H9 (cell line): ENCODE measurements around the gene GUK1. TPM values are rescaled to one million over a fixed set of nuclear protein-coding genes. Genes with fewer than 3 reads are reported as not detected.

Source experiments
- DNase-seq: peaks from one replicate; pipeline ENCODE4 v3.0.0-alpha.2; 2017
- H2AFZ ChIP-seq: one replicate; pipeline ENCODE4 v1.6.1; 2013; ENCODE audit warnings: mild to moderate bottlenecking, low read length, control low read depth, moderate library complexity
- H2AK5ac ChIP-seq: 2 replicates; pipeline ENCODE4 v1.6.1; 2013; ENCODE audit warnings: low read length, control low read depth, mixed read lengths; ENCODE audit not compliant: insufficient read length
- H2BK120ac ChIP-seq: one replicate; pipeline ENCODE4 v1.6.1; 2013; ENCODE audit warnings: low read depth, mild to moderate bottlenecking, low read length, control low read depth, inconsistent platforms; ENCODE audit not compliant: poor library complexity, severe bottlenecking
- H2BK12ac ChIP-seq: 2 replicates; pipeline ENCODE4 v1.6.1; 2013; ENCODE audit warnings: low read length, control low read depth, mixed read lengths, low read depth; ENCODE audit not compliant: insufficient read length
- H2BK15ac ChIP-seq: 2 replicates; pipeline ENCODE4 v1.6.1; 2013; ENCODE audit warnings: low read depth, low read length, control low read depth
- H2BK20ac ChIP-seq: one replicate; pipeline ENCODE4 v1.6.1; 2013; ENCODE audit warnings: low read depth, mild to moderate bottlenecking, low read length, control low read depth, inconsistent platforms; ENCODE audit not compliant: poor library complexity, severe bottlenecking
- H2BK5ac ChIP-seq: 2 replicates; pipeline ENCODE4 v1.6.1; 2013; ENCODE audit warnings: low read length, control low read depth, mixed read lengths; ENCODE audit not compliant: insufficient read length
- H3K14ac ChIP-seq: 2 replicates; pipeline ENCODE4 v1.6.1; 2013; ENCODE audit warnings: low read length, control low read depth; ENCODE audit not compliant: insufficient read depth
- H3K18ac ChIP-seq: 2 replicates; pipeline ENCODE4 v1.6.1; 2013; ENCODE audit warnings: low read depth, mild to moderate bottlenecking, mixed read lengths, low read length, control low read depth; ENCODE audit not compliant: insufficient read length
- H3K23ac ChIP-seq: 2 replicates; pipeline ENCODE4 v1.6.1; 2013; ENCODE audit warnings: low read length, control low read depth, mixed read lengths, low read depth; ENCODE audit not compliant: insufficient read length
- H3K23me2 ChIP-seq: 2 replicates; pipeline ENCODE4 v1.6.1; 2013; ENCODE audit warnings: low read depth, mild to moderate bottlenecking, mixed read lengths, low read length, control low read depth; ENCODE audit not compliant: insufficient read length, poor library complexity, severe bottlenecking
- H3K27ac ChIP-seq: 2 replicates; pipeline ENCODE4 v1.5.1; 2013; ENCODE audit warnings: low read length, control low read depth, mixed read lengths, low read depth; ENCODE audit not compliant: insufficient read length
- H3K27me3 ChIP-seq: 2 replicates; pipeline ENCODE4 v1.6.1; 2013; ENCODE audit warnings: low read length, control low read depth, inconsistent platforms; ENCODE audit not compliant: insufficient read depth
- H3K4ac ChIP-seq: 2 replicates; pipeline ENCODE4 v1.6.1; 2013; ENCODE audit warnings: low read depth, mild to moderate bottlenecking, control low read depth, inconsistent platforms, low read length, moderate library complexity
- H3K4me1 ChIP-seq: 2 replicates; pipeline ENCODE4 v1.6.1; 2013; ENCODE audit warnings: low read length, control low read depth, inconsistent platforms; ENCODE audit not compliant: insufficient read depth
- H3K4me2 ChIP-seq: 2 replicates; pipeline ENCODE4 v1.6.1; 2013; ENCODE audit warnings: low read length, control low read depth, mixed read lengths; ENCODE audit not compliant: insufficient read length, insufficient read depth
- H3K56ac ChIP-seq: 2 replicates; pipeline ENCODE4 v1.6.1; 2013; ENCODE audit warnings: low read depth, mild to moderate bottlenecking, mixed read lengths, low read length, control low read depth; ENCODE audit not compliant: insufficient read length
- H3K79me1 ChIP-seq: 2 replicates; pipeline ENCODE4 v1.6.1; 2013; ENCODE audit warnings: low read depth, mild to moderate bottlenecking, moderate library complexity, low read length, control low read depth, inconsistent platforms; ENCODE audit not compliant: insufficient read depth, poor library complexity, severe bottlenecking
- H3K79me2 ChIP-seq: 2 replicates; pipeline ENCODE4 v1.6.1; 2013; ENCODE audit warnings: low read length, control low read depth, inconsistent platforms; ENCODE audit not compliant: insufficient read depth
- H3K9ac ChIP-seq: 2 replicates; pipeline ENCODE4 v1.6.1; 2013; ENCODE audit warnings: low read length, control low read depth, mixed read lengths; ENCODE audit not compliant: insufficient read length; ENCODE audit errors: extremely low read depth
- H3K9me3 ChIP-seq: one replicate; pipeline ENCODE4 v1.6.1; 2013; ENCODE audit warnings: low read depth, low read length, inconsistent platforms; ENCODE audit not compliant: control insufficient read depth
- H3T11ph ChIP-seq: one replicate; pipeline ENCODE4 v1.6.1; 2013; ENCODE audit warnings: mild to moderate bottlenecking, low read length, control low read depth, inconsistent platforms
- H4K20me1 ChIP-seq: one replicate; pipeline ENCODE4 v1.6.1; 2013; ENCODE audit not compliant: control insufficient read depth, insufficient read length, insufficient read depth
- H4K5ac ChIP-seq: 2 replicates; pipeline ENCODE4 v1.6.1; 2013; ENCODE audit warnings: low read depth, mild to moderate bottlenecking, mixed read lengths, low read length, control low read depth; ENCODE audit not compliant: insufficient read length
- H4K8ac ChIP-seq: replicated peaks from 2 replicates; pipeline ENCODE4 v1.6.1; 2013; ENCODE audit warnings: low read length, control low read depth, mixed read lengths, low read depth; ENCODE audit not compliant: insufficient read length
- H4K91ac ChIP-seq: 2 replicates; pipeline ENCODE4 v1.6.1; 2013; ENCODE audit warnings: low read depth, mild to moderate bottlenecking, moderate library complexity, mixed read lengths, low read length, control low read depth; ENCODE audit not compliant: insufficient read length
- H3K27ac Mint-ChIP-seq, 3 experiments: 2 replicates in 2 of 3; 3 replicates in 1 of 3; pipeline ENCODE4 v1.8.0; 2020 to 2021; ENCODE audit warnings: mixed read lengths in 3 of 3, mild to moderate bottlenecking in 1 of 3, moderate library complexity in 1 of 3
- H3K27me3 Mint-ChIP-seq: 2 replicates; pipeline ENCODE4 v1.8.0; 2021; ENCODE audit warnings: low read depth, mild to moderate bottlenecking, moderate library complexity, mixed read lengths
- H3K36me3 Mint-ChIP-seq, 3 experiments: 2 replicates in 2 of 3; 3 replicates in 1 of 3; pipeline ENCODE4 v1.8.0; 2020 to 2021; ENCODE audit warnings: low read depth in 3 of 3, mixed read lengths in 3 of 3; ENCODE audit not compliant: insufficient read depth in 1 of 3
- H3K4me1 Mint-ChIP-seq, 2 experiments: 2 replicates each; pipeline ENCODE4 v1.8.0; 2020; ENCODE audit warnings: mixed read lengths in 2 of 2
- H3K4me3 Mint-ChIP-seq, 2 experiments: 2 replicates in 1 of 2; 3 replicates in 1 of 2; pipeline ENCODE4 v1.8.0; 2020 to 2021; ENCODE audit warnings: mild to moderate bottlenecking in 2 of 2, mixed read lengths in 2 of 2, moderate library complexity in 1 of 2
- H3K9me3 Mint-ChIP-seq, 2 experiments: 2 replicates in 1 of 2; 3 replicates in 1 of 2; pipeline ENCODE4 v1.8.0; 2020; ENCODE audit warnings: mild to moderate bottlenecking in 2 of 2, mixed read lengths in 2 of 2, moderate library complexity in 1 of 2
- WGBS: extraction: QIAGEN DNeasy Blood & Tissue Kit; methylation state at CpG from one replicate; pipeline ENCODE4 v1.1.7; 2013; ENCODE audit warnings: missing lambda C conversion rate, low lambda C conversion rate, mixed read lengths; ENCODE audit not compliant: insufficient read length; ENCODE audit errors: extremely low coverage; 5-methylcytosine and 5-hydroxymethylcytosine counted together
- total RNA-seq: library from RNA; stranded (reverse); gene quantifications from 2 replicates; pipeline ENCODE4 v1.2.1, GENCODE V29; 2021
- TF ChIP-seq, protein P1 (sequence below): fragments of 200-600 bp; sonication (generic); conservative IDR thresholded peaks from 3 replicates; pipeline ENCODE4 v1.8.0; 2021; ENCODE audit warnings: antibody characterized with exemption, mild to moderate bottlenecking

The GUK1 gene
- total RNA-seq, 1 experiment from 2014 or later: 88.2 TPM

DNA sequence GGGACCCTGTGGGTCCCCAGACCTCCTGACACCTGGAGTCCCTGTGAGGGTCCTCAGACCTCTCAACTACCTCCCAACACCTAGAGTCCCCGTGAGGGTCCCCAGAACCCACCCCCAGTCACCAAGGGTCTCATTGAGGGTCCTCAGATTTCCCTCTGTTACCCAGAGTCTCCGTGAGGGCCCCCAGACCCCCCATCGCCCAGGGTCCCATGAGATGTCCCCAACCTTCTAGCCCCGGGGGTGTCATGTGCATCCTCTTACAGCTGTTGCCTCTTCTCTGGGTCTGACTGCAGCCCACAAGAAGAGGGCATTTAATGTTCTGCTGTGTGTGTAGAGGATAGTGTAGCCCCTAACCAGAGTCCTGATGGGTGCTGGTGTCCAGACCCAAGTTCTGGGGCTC lies 7.7 kb downstream of the GUK1 start:
- WGBS: no CpG with 5 or more reads among the region's 4 CpGs
- Histone ChIP-seq H2BK20ac (no peak overlapping the region), H2BK5ac (no peak overlapping the region), H3K9me3 (no peaks in the 10 kb centered on the region), H4K8ac (no peak overlapping the region), H3K4me1 (no peaks in the 10 kb centered on the region), H4K5ac (no peak overlapping the region), H3K23ac (no peak overlapping the region), H3K27ac (no peak overlapping the region), H2BK15ac (no peak overlapping the region), H3K27me3 (no peaks in the 10 kb centered on the region), H2BK120ac (no peak overlapping the region), H3K56ac (no peak overlapping the region), H3K18ac (no peak overlapping the region), H2BK12ac (no peak overlapping the region), H4K20me1 (peaks cover 2% of the 10 kb centered on the region), H2AFZ (no peak overlapping the region), H3K79me2 (peaks cover 7% of the 10 kb centered on the region; the same call in 1 of the 2 replicates), H3K14ac (no peak overlapping the region), H3K9ac (no peak overlapping the region), H4K91ac (no peak overlapping the region), H3K23me2 (no peaks in the 10 kb centered on the region), H3K4me2 (no peak overlapping the region), H3K4ac (no peak overlapping the region), H3T11ph (no peak overlapping the region), H2AK5ac (no peak overlapping the region), H3K79me1 (peaks cover 3% of the 10 kb centered on the region)
- Mint-ChIP-seq H3K27me3 (no peaks in the 10 kb centered on the region), H3K4me1 (peaks cover 0 to 11% of the 10 kb centered on the region in 2 experiments; a peak in 2 of 4 replicates), H3K9me3 (no peaks in the 10 kb centered on the region), H3K4me3 (no peak overlapping the region), H3K36me3 (no peaks in the 10 kb centered on the region; a peak in 1 of 7 replicates), H3K27ac (no peak overlapping the region)
- TF ChIP-seq, protein P1, sequence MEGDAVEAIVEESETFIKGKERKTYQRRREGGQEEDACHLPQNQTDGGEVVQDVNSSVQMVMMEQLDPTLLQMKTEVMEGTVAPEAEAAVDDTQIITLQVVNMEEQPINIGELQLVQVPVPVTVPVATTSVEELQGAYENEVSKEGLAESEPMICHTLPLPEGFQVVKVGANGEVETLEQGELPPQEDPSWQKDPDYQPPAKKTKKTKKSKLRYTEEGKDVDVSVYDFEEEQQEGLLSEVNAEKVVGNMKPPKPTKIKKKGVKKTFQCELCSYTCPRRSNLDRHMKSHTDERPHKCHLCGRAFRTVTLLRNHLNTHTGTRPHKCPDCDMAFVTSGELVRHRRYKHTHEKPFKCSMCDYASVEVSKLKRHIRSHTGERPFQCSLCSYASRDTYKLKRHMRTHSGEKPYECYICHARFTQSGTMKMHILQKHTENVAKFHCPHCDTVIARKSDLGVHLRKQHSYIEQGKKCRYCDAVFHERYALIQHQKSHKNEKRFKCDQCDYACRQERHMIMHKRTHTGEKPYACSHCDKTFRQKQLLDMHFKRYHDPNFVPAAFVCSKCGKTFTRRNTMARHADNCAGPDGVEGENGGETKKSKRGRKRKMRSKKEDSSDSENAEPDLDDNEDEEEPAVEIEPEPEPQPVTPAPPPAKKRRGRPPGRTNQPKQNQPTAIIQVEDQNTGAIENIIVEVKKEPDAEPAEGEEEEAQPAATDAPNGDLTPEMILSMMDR: no peak
- DNase-seq: no peak
